Measurements from ENCODE around the gene AKNAD1.

Gene AKNAD1

GRCh38 chr1:108780937-108781574 lies 75.8 kb downstream of the AKNAD1 start:
- no peak for DNase-seq (ENCODE audit: low spot score)

- DNase-seq (ENCODE audit: low spot score), result no peak
Observed at GRCh38 chr1:108779455-108779854, 77.4 kb downstream of the AKNAD1 start.

GRCh38 chr1:108777839-108778238 lies 79.1 kb downstream of the AKNAD1 start:
- no peak for DNase-seq (ENCODE audit: low spot score)

GRCh38 chr1:108767708-108768107 lies 89.2 kb downstream of the AKNAD1 start:
- no peak for DNase-seq (ENCODE audit: low spot score)

- no peak for DNase-seq (ENCODE audit: low spot score)
Observed at GRCh38 chr1:108767115-108767514, 89.8 kb downstream of the AKNAD1 start.

Data from SW480 (cell line).